SH-SY5Y (cell line): ENCODE results near the gene CREG2.

Experiments
- GATA2 ChIP-seq: IDR thresholded peaks from 2 replicates; pipeline ENCODE4 v1.6.1; 2011; ENCODE audit warnings: mild to moderate bottlenecking, low read depth, low read length
- GATA3 ChIP-seq: IDR thresholded peaks from 2 replicates; pipeline ENCODE4 v1.6.1; 2011; ENCODE audit warnings: low read depth, mild to moderate bottlenecking, low read length, moderate library complexity

The CREG2 gene

DNA sequence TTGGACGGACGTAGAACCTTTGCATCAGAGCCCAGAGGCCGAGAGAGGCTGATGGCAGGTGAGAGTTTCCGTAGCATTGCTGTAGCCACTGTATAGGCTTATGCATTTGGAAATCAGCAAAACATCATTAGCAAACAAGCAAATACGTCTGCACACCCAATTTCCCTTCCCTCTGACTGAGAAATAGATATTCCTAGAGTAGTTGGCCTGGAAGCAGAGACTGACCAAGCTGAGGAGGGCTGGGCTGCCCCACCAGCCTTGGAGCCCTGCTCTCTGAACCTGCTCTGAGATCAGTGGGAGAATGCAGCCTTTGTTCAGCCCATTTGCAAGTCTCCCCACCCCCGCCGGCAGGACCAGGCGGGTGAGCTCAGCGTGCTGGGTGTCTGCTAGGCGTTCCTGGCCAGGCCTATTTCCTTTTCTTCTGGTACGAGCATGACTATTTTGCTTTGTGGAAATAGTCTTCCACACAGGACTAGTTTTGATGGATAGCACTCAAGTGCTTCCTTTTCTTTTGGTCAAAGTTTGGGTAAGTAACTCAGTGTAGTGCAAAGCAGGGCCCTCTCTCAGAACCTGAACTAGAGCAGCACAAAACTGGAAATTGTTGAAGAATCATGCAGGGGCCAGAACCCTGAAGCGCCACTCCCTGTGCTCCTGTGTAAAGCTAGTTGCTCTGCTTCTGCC lies 56.9 kb downstream of the CREG2 start:
- TF ChIP-seq GATA3 (no peak), GATA2 (no peak)

GRCh38 chr2:101329026-101329425 lies 58.3 kb downstream of the CREG2 start:
- TF ChIP-seq GATA2 (peak; percentile 32; the same call in 1 of the 2 replicates), GATA3 (0 out of 2 replicates have a peak, but pooled peaks have one; percentile 17)

DNA sequence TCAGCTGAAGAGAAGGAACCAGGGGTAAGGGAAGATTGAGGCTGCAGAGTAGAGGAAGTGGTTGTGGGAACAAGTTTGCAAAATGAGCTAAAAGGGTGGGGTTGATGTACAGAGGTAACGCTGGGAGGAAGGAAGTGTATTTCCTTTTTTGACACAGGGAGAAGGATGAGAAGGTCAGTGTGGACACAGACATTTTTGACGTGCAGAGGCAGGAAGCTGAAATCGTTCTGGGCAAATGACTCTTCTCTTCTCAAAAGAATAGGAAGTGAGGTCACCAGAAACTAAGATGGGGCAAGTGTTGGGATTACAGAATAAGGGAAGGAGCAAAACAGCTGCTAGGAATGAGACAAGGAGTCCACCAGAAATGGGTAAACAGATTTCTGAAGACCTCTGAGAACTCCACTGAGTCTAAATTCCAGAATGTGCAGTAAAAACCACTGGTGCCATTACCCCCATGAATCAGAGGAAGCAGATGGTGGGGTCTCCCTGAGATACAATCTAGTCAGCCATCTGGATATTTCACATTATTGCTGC lies 58.8 kb downstream of the CREG2 start:
- TF ChIP-seq GATA3 (no peak), GATA2 (no peak)

GRCh38 chr2:101327863-101328394 lies 59.4 kb downstream of the CREG2 start:
- TF ChIP-seq GATA2 (no peak), GATA3 (no peak)

GRCh38 chr2:101325425-101325824 lies 61.9 kb downstream of the CREG2 start:
- TF ChIP-seq GATA3: no peak
- TF ChIP-seq GATA2: no peak

DNA sequence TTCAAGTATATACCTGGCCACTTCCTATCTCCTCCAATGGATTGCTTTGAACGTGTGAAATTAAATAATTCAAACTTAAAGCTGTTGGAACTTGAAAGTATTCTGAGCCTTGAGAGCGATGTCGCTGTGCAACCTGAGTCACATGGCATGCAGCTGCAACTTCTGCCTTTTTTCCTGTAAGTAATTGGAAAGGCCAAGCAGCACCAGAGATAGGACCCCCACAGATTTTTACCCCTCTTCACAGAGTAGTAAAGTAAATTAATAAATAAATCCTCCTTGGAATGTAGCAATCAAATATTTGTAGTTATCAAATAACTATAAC lies 75.6 kb downstream of the CREG2 start:
- TF ChIP-seq GATA2: no peak
- TF ChIP-seq GATA3: no peak

DNA sequence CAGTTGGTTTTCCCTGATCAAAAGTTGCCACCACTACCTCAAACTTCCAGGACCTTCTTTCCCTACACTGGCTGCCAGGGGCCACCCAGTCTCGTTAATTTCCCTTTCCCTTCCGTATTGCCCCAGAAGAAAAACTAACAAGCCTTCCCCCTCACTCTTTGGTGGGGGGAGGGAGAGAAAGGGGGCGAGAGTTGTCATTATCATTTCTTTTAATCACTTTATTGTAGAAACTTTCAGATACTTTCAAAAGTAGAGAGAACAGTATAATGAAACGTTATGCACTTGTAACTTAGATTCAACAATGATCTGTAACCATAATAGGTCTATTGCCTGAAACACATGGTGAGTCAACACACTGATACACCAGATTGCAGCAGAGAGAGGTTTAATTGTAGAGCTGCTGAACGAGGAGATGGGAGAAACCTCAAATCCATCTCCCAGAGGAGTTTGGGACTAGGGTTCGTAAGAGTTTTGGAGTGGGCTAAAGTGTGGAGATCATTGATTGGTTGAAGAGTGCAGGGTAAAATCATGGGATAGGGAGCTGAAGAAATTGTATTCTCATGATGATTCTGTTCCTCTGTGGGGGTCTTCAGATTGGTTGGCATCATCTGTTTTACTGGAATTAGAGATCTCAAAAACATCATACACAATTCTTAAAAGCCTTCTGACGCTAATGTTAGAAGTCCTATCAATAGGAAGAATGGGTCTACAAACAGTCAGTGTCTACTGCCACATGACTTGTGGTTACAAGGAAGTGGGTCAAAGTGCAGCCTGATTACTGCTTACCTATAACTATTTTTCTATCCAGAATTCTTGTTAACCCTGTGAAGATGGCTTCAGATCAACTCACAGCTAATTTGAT lies 76.2 kb downstream of the CREG2 start:
- no peak for TF ChIP-seq GATA2
- TF ChIP-seq GATA3: no peak

- TF ChIP-seq GATA2 (no peak), GATA3 (no peak)
Observed at GRCh38 chr2:101310090-101310833, 77.0 kb downstream of the CREG2 start.

- TF ChIP-seq GATA2: no peak
- no peak for TF ChIP-seq GATA3
Observed at GRCh38 chr2:101308432-101309210, 78.7 kb downstream of the CREG2 start, which contains the start of gene RNF149. Gene RNF149, minus strand, starts transcription at chr2:101308701. Its CDS starts 113 bp downstream, at chr2:101308588.

DNA sequence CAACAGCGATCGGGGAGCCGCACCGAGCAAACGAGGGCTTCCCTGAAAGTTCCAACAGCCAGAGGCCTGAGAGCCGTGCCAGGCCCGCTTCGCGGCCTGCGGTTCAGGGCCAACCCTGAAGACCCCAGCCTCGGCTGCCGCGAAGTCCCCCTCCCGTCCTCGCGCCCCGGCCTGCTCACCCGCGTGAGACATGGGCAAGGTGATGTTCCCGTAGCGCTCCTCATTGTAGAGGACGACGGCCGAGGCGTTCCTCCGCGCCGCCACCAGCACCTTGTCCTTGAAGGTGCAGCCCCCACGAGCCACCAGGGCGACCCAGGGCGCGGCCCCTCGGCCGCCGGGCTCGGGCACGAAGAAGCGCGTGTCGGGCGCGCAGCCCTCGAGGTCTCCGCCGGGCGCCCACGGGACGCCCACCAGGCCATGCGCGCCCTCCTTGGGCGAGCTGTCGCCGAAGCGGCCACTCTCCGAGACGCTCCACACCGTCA lies 79.3 kb downstream of the CREG2 start:
- no peak for TF ChIP-seq GATA2
- TF ChIP-seq GATA3: no peak

- TF ChIP-seq GATA2: no peak
- no peak for TF ChIP-seq GATA3
Observed at GRCh38 chr2:101307503-101307902, 79.8 kb downstream of the CREG2 start.

GRCh38 chr2:101306410-101306809 lies 80.9 kb downstream of the CREG2 start:
- TF ChIP-seq GATA3: no peak
- TF ChIP-seq GATA2: no peak
